Heart left ventricle (tissue), 13 donors: ENCODE measurements around the gene CLK4.

Experiments
- POLR2A ChIP-seq, 2 donors: fragments of 450-650 bp; IDR thresholded peaks; one replicate each; pipeline ENCODE4 v1.6.1; 2017; ENCODE audit warnings: antibody characterized with exemption in 2 of 2, mild to moderate bottlenecking in 2 of 2, moderate library complexity in 2 of 2
- TF ChIP-seq, protein P1 (sequence below), 12 donors: fragments of 200-600 bp; sonication (generic) in 4 of 12; IDR thresholded peaks; one replicate each; pipeline versions ENCODE4 v1.5.0 to v1.8.0; 2018 to 2022; ENCODE audit warnings: antibody characterized with exemption in 12 of 12, mild to moderate bottlenecking in 5 of 12
- donor health status: ischemic (EF 13 %, LVEDD 7.1; RV severe dilation, severe dysfunction).
- donor health status: DM: no; HTN: yes; CAD: no.
- donor health status: DM: no; HTN: no; CAD: no.
- donor health status: ischemic (EF 25% LVEDD 6.9; RV normal size, moderate dysfunction).
- donor health status: ischemic (EF 25% LVEDD 5.7; RV mildly dilated, moderate dysfunction).
- donor health status: ischemic (EF 35%, LVEDD 5.7; RV mildly dilated, moderate dysfunction).
- donor health status: nonischemic (EF 11% LVEDD 7.7; RV severe dilation, severe dysfunction).
- donor health status: DM: yes; HTN: yes; CAD: no.
- donor health status: PGD.
- donor health status: ischemic (EF 29% LVEDD 5.4; RV normal size, mild dysfunction).
- donor health status: nonischemic (EF 23%, LVEDD 6.1; RV moderate dilation, normal function).

DNA sequence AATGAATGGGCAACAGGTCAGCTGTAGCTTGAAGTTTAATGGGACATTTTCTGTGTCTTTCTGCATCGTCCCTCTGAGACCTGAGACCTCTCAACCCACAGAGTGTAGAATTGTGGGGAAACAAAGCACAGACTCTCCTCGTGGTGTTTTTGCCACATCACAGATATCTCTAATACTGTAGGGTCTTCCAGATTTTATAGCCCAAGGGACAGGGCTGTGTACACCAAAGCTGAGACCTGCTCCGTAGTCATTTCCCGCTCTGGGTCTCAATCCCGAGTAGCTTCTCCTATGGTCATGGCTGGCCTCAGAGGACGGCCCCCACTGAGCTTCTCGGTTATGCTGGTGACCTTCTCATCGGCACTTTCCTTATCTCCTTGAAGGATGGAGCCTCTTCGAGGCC lies 14.9 kb upstream of the CLK4 start:
- TF ChIP-seq, protein P1, sequence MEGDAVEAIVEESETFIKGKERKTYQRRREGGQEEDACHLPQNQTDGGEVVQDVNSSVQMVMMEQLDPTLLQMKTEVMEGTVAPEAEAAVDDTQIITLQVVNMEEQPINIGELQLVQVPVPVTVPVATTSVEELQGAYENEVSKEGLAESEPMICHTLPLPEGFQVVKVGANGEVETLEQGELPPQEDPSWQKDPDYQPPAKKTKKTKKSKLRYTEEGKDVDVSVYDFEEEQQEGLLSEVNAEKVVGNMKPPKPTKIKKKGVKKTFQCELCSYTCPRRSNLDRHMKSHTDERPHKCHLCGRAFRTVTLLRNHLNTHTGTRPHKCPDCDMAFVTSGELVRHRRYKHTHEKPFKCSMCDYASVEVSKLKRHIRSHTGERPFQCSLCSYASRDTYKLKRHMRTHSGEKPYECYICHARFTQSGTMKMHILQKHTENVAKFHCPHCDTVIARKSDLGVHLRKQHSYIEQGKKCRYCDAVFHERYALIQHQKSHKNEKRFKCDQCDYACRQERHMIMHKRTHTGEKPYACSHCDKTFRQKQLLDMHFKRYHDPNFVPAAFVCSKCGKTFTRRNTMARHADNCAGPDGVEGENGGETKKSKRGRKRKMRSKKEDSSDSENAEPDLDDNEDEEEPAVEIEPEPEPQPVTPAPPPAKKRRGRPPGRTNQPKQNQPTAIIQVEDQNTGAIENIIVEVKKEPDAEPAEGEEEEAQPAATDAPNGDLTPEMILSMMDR (IDR thresholded peaks at IDR 0.05), result no peak
- TF ChIP-seq POLR2A (IDR thresholded peaks at IDR 0.05), result no peak
